NCI-H510A (cell line): ENCODE data around the gene SMARCE1.
"Not testable (repeated sequence)": the region's sequence is repeated elsewhere in the genome, so short reads cannot be mapped to it uniquely, and the experiment has no call there.

Experiments used
- DNase-seq: peaks from one replicate; lab custom pipeline; 2025; lab: John Stamatoyannopoulos, UW

Gene SMARCE1

GRCh38 chr17:40610359-40610758, 37.3 kb downstream of the SMARCE1 start:
- DNase-seq, result no peak

- DNase-seq, result no peak
Measured at GRCh38 chr17:40608061-40608581, 39.5 kb downstream of the SMARCE1 start.

GRCh38 chr17:40607641-40608040, 40.0 kb downstream of the SMARCE1 start:
- DNase-seq, result no peak

- DNase-seq, result no peak
Measured at GRCh38 chr17:40606548-40607353, 40.9 kb downstream of the SMARCE1 start.

- no peak for DNase-seq
Measured at GRCh38 chr17:40605306-40605705, 42.3 kb downstream of the SMARCE1 start.

- no peak for DNase-seq
Measured at GRCh38 chr17:40604327-40605080, 43.1 kb downstream of the SMARCE1 start.

GRCh38 chr17:40602445-40603443, 44.9 kb downstream of the SMARCE1 start:
- no peak for DNase-seq

- DNase-seq, result no peak
Measured at GRCh38 chr17:40600486-40601046, 47.1 kb downstream of the SMARCE1 start.

- no peak for DNase-seq
Measured at GRCh38 chr17:40599468-40599763, 48.2 kb downstream of the SMARCE1 start.

GRCh38 chr17:40598619-40599467, 48.8 kb downstream of the SMARCE1 start:
- DNase-seq, result no peak

- no peak for DNase-seq
Measured at GRCh38 chr17:40598301-40598618, 49.4 kb downstream of the SMARCE1 start.

- DNase-seq, result no peak
Measured at GRCh38 chr17:40597556-40598300, 49.9 kb downstream of the SMARCE1 start.

- DNase-seq, result no peak
Measured at GRCh38 chr17:40597156-40597555, 50.5 kb downstream of the SMARCE1 start.

GRCh38 chr17:40596261-40596919, 51.2 kb downstream of the SMARCE1 start:
- no peak for DNase-seq

GRCh38 chr17:40590742-40591141, 56.9 kb downstream of the SMARCE1 start:
- no peak for DNase-seq

GRCh38 chr17:40588552-40588951, 59.1 kb downstream of the SMARCE1 start:
- DNase-seq, result no peak

GRCh38 chr17:40586264-40586663, 61.4 kb downstream of the SMARCE1 start:
- DNase-seq, result not testable (repeated sequence)

- not testable (repeated sequence) for DNase-seq
Measured at GRCh38 chr17:40584950-40585349, 62.7 kb downstream of the SMARCE1 start.

- DNase-seq, result peak; percentile 78
Measured at GRCh38 chr17:40582328-40582901, 65.2 kb downstream of the SMARCE1 start.
